BJ (cell line): ENCODE results near the gene UGT1A8. TPM values are rescaled to one million over a fixed set of nuclear protein-coding genes. Genes with fewer than 3 reads are reported as not detected.
"Not testable (repeated sequence)": the region's sequence is repeated elsewhere in the genome, so short reads cannot be mapped to it uniquely, and the experiment has no call there.

Experiments used
- CTCF ChIA-PET: fragments of 350-600 bp; formaldehyde crosslinking; extraction: SDS; loops from one replicate; lab custom pipeline; 2021; ENCODE audit warnings: antibody characterized with exemption, inconsistent platforms; lab: Yijun Ruan, JAX
- POLR2A ChIA-PET: fragments of 300-600 bp; sonication (Branson Sonifier 250); formaldehyde crosslinking; extraction: SDS; loops from one replicate; lab custom pipeline; 2021; ENCODE audit warnings: antibody characterized with exemption; lab: Charles Lee
- DNase-seq: peaks from one replicate; pipeline ENCODE4 v3.0.0-alpha.2; 2011; ENCODE audit warnings: low read depth
- H3K27me3 ChIP-seq: 2 replicates; pipeline ENCODE4 v1.6.0; 2011; ENCODE audit warnings: low read length; ENCODE audit not compliant: control insufficient read depth, insufficient read depth
- H3K36me3 ChIP-seq: 2 replicates; pipeline ENCODE4 v1.5.1; 2011; ENCODE audit warnings: low read length; ENCODE audit not compliant: control insufficient read depth, insufficient read depth
- H3K4me3 ChIP-seq: 2 replicates; pipeline ENCODE4 v1.5.1; 2011; ENCODE audit warnings: low read depth, mild to moderate bottlenecking, control low read depth, low read length
- CTCF ChIP-seq: IDR thresholded peaks from 2 replicates; pipeline ENCODE4 v1.5.1; 2011; ENCODE audit warnings: low read depth, mild to moderate bottlenecking, control low read depth, inconsistent platforms, low read length, moderate library complexity; ENCODE audit not compliant: insufficient read depth
- polyA plus RNA-seq: library from polyadenylated mRNA; depleted of rRNA; stranded (reverse); fragments of >200 nt; gene quantifications from 2 replicates; pipeline ENCODE4 v1.2.3, GENCODE V29; 2011

The UGT1A8 gene
- polyA plus RNA-seq, 1 experiment, result not detected

GRCh38 chr2:233584210-233584609 lies 33.2 kb upstream of the UGT1A8 start:
- DNase-seq, result no peak
- Histone ChIP-seq H3K27me3 (no peaks in the 10 kb centered on the region), H3K36me3 (no peaks in the 10 kb centered on the region), H3K4me3 (no peak overlapping the region)
- CTCF ChIA-PET, result no interaction called here
- no peak for TF ChIP-seq CTCF
- POLR2A ChIA-PET, result no interaction called here

DNA sequence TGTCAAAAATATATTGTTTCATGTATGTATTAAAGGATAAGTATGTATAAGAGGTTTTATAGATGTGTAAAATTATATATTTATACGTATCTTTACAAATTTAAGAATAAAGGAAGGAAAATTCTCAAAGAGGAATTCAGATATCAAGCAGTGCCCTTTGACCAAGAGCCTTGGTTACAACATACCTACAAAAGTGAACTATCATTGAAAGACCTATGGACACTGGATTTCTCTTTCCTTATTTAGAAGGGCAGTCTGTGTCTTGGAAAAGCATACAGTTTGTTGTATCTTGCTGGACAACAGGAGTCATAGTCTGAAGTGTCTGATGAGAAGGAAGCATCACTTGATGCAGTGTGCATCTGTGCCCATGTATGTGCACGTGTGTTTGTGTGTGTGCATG lies 29.0 kb upstream of the UGT1A8 start:
- TF ChIP-seq CTCF, result no peak
- DNase-seq, result no peak
- POLR2A ChIA-PET, result no interaction called here
- Histone ChIP-seq H3K36me3 (no peaks in the 10 kb centered on the region), H3K27me3 (no peaks in the 10 kb centered on the region), H3K4me3 (no peak overlapping the region)
- CTCF ChIA-PET, result no interaction called here

GRCh38 chr2:233592706-233593105 lies 24.7 kb upstream of the UGT1A8 start:
- H3K4me3 ChIP-seq, DNase-seq, POLR2A ChIA-PET, H3K36me3 ChIP-seq, CTCF ChIA-PET, H3K27me3 ChIP-seq: not testable (repeated sequence)

DNA sequence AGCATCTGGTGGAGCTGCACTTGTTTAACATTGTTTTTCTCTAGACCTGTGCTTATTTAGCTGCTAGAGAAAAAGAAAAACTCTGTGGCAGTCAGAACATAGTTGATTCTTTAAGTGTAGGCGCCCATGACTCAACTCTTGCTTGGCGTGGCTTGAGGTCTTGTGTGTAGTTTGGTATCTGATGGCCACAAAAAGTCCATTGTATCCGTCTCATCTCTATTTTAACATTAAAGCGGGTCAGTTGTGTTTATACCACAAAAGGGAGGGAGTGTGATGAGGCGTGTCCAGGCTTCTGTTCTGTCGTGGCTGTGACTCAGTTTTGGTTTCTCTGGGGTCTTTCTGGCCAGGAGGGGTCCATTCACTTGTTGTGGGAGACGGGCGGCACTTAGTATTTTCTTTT lies 24.2 kb upstream of the UGT1A8 start:
- H3K36me3 ChIP-seq, result no peaks in the 10 kb centered on the region
- H3K4me3 ChIP-seq, result no peak overlapping the region
- no peak for TF ChIP-seq CTCF
- POLR2A ChIA-PET, result no interaction called here
- no peak for DNase-seq
- CTCF ChIA-PET, result no interaction called here
- no peaks in the 10 kb centered on the region for H3K27me3 ChIP-seq

GRCh38 chr2:233597522-233597921 lies 19.9 kb upstream of the UGT1A8 start:
- no peak for DNase-seq
- no peak for TF ChIP-seq CTCF
- ChIA-PET CTCF (no interaction called here), POLR2A (no interaction called here)
- H3K4me3 ChIP-seq, result no peak overlapping the region
- no peaks in the 10 kb centered on the region for H3K36me3 ChIP-seq
- H3K27me3 ChIP-seq, result peaks cover 4% of the 10 kb centered on the region; the same call in 1 of the 2 replicates

- no peaks in the 10 kb centered on the region for H3K36me3 ChIP-seq
- POLR2A ChIA-PET, result no interaction called here
- peaks cover 4% of the 10 kb centered on the region; the same call in 1 of the 2 replicates for H3K27me3 ChIP-seq
- DNase-seq, result no peak
- TF ChIP-seq CTCF, result no peak
- CTCF ChIA-PET, result no interaction called here
- H3K4me3 ChIP-seq, result no peak overlapping the region
Measured at GRCh38 chr2:233598952-233599351, 18.5 kb upstream of the UGT1A8 start.
